NB4 (cell line): ENCODE results near the gene GYPE.
"Not testable (repeated sequence)": the region's sequence is repeated elsewhere in the genome, so short reads cannot be mapped to it uniquely, and the experiment has no call there.

Experiments
- CTCF ChIP-seq: IDR thresholded peaks from one replicate; pipeline ENCODE4 v1.5.1; 2012; ENCODE audit warnings: low read depth, low read length
- TF ChIP-seq, protein P1 (sequence below): IDR thresholded peaks from 2 replicates; pipeline ENCODE4 v1.6.1; 2011; ENCODE audit warnings: low read depth, low read length

DNA sequence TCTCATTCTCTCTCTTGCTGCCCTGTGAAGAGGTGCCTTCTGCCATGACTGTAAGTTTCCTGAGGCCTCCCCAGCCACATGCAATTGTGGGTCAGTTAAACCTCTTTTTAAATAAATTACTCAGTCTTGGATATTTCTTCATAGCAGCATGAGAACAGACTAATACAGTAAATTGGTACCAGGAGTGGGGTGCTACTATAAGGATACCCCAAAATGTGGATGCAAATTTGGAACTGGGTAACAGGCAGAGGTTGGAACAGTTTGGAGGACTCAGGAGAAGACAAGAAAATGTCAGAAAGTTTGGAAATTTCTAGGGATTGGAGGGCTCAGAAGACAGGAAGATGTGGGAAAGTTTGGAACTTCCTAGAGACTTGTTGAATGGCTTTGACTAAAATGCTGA, 74.8 kb downstream of the GYPE start:
- TF ChIP-seq CTCF: not testable (repeated sequence)
- TF ChIP-seq, protein P1, sequence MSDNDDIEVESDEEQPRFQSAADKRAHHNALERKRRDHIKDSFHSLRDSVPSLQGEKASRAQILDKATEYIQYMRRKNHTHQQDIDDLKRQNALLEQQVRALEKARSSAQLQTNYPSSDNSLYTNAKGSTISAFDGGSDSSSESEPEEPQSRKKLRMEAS: not testable (repeated sequence)
